ENCODE measurements around the gene NCL. TPM values are rescaled to one million over a fixed set of nuclear protein-coding genes. Genes with fewer than 3 reads are reported as not detected.
A peak's percentile ranks its signal among the peaks of the same experiment; 100 is the strongest.

The NCL gene
- total RNA-seq, 1 donor from 2014 or later, result 603 TPM

DNA sequence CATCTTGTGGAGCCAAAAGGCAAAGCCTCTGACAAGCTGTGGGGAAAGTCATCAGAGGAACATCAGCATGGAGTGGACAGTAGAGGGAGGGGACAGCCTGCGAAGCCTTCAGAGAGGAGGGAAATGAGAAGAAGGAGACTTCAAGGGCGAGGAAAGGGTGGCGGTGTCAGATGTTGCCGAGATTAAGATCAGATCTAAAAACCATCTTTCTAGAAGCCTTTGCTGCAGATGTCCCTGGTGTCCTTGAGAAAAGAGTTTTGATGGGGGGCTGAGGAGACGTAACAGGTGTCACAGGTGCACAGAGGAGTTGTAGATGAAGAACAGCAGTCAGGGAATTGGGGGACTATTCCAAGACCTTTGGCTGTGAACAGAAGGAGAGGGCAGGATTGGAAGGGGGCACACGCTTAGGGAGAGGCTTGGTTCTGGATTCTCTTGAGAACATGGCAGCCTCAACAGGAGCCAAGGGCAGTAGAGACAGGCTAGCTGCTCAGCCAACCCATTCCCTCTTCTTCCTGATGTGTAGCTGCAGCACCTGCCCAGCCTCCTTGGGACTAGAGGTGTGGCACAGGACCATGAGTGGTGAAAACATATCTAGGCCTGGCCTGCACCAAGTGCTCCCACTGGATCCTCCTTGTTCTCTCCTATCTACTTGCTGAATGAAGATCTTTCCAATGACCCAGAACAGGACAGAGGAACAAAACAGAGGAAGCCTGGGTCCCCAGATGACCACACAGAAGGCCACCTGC lies 22.7 kb upstream of the NCL start:
- no peak overlapping the region for H3K27ac ChIP-seq (ENCODE audit: low read depth, low read length)
- peaks cover 5% of the 10 kb centered on the region for H3K9me3 Mint-ChIP-seq (ENCODE audit: unreplicated experiment)
- FAIRE-seq (no peak), DNase-seq (ENCODE audit: low read depth) (no peak)
- no peaks in the 10 kb centered on the region for H4K20me1 ChIP-seq (ENCODE audit: insufficient read depth, low read length)
- H3K4me2 ChIP-seq (ENCODE audit: low read length), result no peak overlapping the region
- no peaks in the 10 kb centered on the region for H3K4me1 Mint-ChIP-seq (ENCODE audit: low read depth, unreplicated experiment)
- peaks cover 3% of the 10 kb centered on the region for H3K36me3 Mint-ChIP-seq (ENCODE audit: low read depth, unreplicated experiment)
- no peaks in the 10 kb centered on the region for H3K36me3 ChIP-seq (ENCODE audit: insufficient read depth, low read length)
- H3K27ac Mint-ChIP-seq (ENCODE audit: unreplicated experiment), result no peak overlapping the region
- H3K4me3 Mint-ChIP-seq (ENCODE audit: unreplicated experiment), result no peak overlapping the region
- H3K27me3 Mint-ChIP-seq (ENCODE audit: low read depth, unreplicated experiment), result peaks cover 21% of the 10 kb centered on the region
- no peaks in the 10 kb centered on the region for H3K27me3 ChIP-seq (ENCODE audit: insufficient read depth, low read length)
- no peaks in the 10 kb centered on the region for H3K4me1 ChIP-seq (ENCODE audit: insufficient read depth, low read length)
- H2AFZ ChIP-seq (ENCODE audit: low read depth, low read length), result no peak overlapping the region
- no peaks in the 10 kb centered on the region for H3K9me3 ChIP-seq (ENCODE audit: insufficient read depth, low read depth, low read length)
- TF ChIP-seq, protein P1, sequence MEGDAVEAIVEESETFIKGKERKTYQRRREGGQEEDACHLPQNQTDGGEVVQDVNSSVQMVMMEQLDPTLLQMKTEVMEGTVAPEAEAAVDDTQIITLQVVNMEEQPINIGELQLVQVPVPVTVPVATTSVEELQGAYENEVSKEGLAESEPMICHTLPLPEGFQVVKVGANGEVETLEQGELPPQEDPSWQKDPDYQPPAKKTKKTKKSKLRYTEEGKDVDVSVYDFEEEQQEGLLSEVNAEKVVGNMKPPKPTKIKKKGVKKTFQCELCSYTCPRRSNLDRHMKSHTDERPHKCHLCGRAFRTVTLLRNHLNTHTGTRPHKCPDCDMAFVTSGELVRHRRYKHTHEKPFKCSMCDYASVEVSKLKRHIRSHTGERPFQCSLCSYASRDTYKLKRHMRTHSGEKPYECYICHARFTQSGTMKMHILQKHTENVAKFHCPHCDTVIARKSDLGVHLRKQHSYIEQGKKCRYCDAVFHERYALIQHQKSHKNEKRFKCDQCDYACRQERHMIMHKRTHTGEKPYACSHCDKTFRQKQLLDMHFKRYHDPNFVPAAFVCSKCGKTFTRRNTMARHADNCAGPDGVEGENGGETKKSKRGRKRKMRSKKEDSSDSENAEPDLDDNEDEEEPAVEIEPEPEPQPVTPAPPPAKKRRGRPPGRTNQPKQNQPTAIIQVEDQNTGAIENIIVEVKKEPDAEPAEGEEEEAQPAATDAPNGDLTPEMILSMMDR (IDR thresholded peaks at IDR 0.05; ENCODE audit: insufficient read depth, low read depth, low read length), result no peak
- no peak for TF ChIP-seq EZH2 (IDR thresholded peaks at IDR 0.05; ENCODE audit: insufficient read depth, low read length)
- H3K79me2 ChIP-seq (ENCODE audit: insufficient read depth, low read length), result no peaks in the 10 kb centered on the region
- H3K4me3 ChIP-seq (ENCODE audit: insufficient read depth, low read depth, low read length), result no peak overlapping the region
- no peak overlapping the region for H3K9ac ChIP-seq (ENCODE audit: low read length)

DNA sequence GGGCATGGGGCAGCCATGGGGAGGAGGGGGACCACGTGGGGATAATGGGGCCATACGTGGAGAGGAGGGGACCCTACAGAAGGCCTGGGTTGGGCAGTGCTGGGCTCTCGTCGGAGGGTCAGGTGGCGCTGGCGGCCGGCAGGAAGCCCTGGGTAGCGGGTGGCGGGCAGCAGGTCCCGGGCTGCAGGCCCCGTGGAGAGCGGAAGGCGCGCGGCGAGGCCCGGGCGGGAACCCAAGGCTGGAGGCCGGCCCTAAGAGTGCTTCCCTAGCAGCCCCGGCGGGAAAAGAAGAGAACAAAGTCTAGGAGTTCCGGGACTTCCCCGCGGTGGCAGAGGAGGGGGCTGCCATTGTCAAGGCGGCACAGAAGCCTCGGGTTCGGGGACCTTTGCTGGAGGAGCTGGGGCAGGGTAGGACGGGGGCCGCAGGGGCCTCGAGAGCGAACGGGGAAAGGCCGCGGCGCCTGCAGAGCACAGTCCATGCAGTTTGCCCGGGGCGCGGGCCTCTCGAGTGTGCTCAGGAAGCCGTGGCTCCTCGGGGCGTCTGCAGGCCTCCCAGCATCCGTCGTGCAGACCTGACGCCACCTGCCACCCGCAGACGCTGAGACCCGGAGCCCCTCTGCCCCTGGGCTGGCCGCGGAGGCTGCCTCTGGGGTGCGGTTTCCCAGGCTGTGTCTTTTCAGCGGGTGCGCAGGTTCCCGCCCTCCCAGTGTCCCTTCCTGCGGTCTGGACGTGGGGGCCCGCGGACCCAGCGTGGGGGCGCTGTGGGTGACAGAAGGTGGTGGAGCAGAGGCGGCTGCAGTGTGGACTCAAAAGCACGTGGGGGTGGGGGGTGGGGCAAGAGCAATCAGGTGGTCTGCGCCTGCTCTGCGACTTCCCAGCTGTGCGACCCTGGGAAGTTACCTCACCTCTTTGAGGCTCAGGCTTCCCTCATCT lies 19.4 kb upstream of the NCL start:
- DNase-seq (ENCODE audit: low read depth), result no peak
- H3K4me1 Mint-ChIP-seq (ENCODE audit: low read depth, unreplicated experiment), result peaks cover 1% of the 10 kb centered on the region
- TF ChIP-seq EZH2 (IDR thresholded peaks at IDR 0.05; ENCODE audit: insufficient read depth, low read length), result no peak
- TF ChIP-seq, protein P1 (IDR thresholded peaks at IDR 0.05; ENCODE audit: insufficient read depth, low read depth, low read length), result no peak
- no peaks in the 10 kb centered on the region for H3K79me2 ChIP-seq (ENCODE audit: insufficient read depth, low read length)
- peaks cover 30% of the 10 kb centered on the region for H3K27me3 Mint-ChIP-seq (ENCODE audit: low read depth, unreplicated experiment)
- no peaks in the 10 kb centered on the region for H4K20me1 ChIP-seq (ENCODE audit: insufficient read depth, low read length)
- H3K27ac ChIP-seq (ENCODE audit: low read depth, low read length), result no peak overlapping the region
- H3K9me3 ChIP-seq (ENCODE audit: insufficient read depth, low read depth, low read length), result no peaks in the 10 kb centered on the region
- no peaks in the 10 kb centered on the region for H3K36me3 ChIP-seq (ENCODE audit: insufficient read depth, low read length)
- peaks cover 3% of the 10 kb centered on the region for H3K36me3 Mint-ChIP-seq (ENCODE audit: low read depth, unreplicated experiment)
- no peak overlapping the region for H3K27ac Mint-ChIP-seq (ENCODE audit: unreplicated experiment)
- peak overlapping the region; percentile 94 for H2AFZ ChIP-seq (ENCODE audit: low read depth, low read length)
- H3K4me1 ChIP-seq (ENCODE audit: insufficient read depth, low read length), result no peaks in the 10 kb centered on the region
- no peak overlapping the region for H3K4me3 Mint-ChIP-seq (ENCODE audit: unreplicated experiment)
- H3K27me3 ChIP-seq (ENCODE audit: insufficient read depth, low read length), result no peaks in the 10 kb centered on the region
- H3K9ac ChIP-seq (ENCODE audit: low read length), result peak overlapping the region; percentile 46
- no peak for FAIRE-seq
- peaks cover 3% of the 10 kb centered on the region for H3K9me3 Mint-ChIP-seq (ENCODE audit: unreplicated experiment)
- H3K4me2 ChIP-seq (ENCODE audit: low read length), result peak overlapping the region; percentile 79
- H3K4me3 ChIP-seq (ENCODE audit: insufficient read depth, low read depth, low read length), result no peak overlapping the region

Data from astrocyte (in vitro differentiated cells and primary cell).